GM23338 (cell line): ENCODE results near the gene CDK5RAP2. TPM values are rescaled to one million over a fixed set of nuclear protein-coding genes. Genes with fewer than 3 reads are reported as not detected.

Experiments
- ATAC-seq: fragments of 200-7000 bp; cut with Tn5 transposase; 3 replicates; pipeline ENCODE4 v1.9.1; 2020
- DNase-seq: peaks from one replicate; pipeline ENCODE4 v3.0.0-alpha.2; 2015; ENCODE audit warnings: low spot score
- H2AFZ ChIP-seq: fragments of 200-600 bp; sonication (generic); 2 replicates; pipeline ENCODE4 v1.8.0; 2016; ENCODE audit warnings: antibody characterized with exemption, mild to moderate bottlenecking, moderate library complexity
- H3F3A ChIP-seq: fragments of 200-600 bp; sonication (generic); replicated peaks from 2 replicates; pipeline ENCODE4 v1.8.0; 2017; ENCODE audit warnings: antibody characterized with exemption, mixed run types, low read depth
- H3K27ac ChIP-seq: fragments of 200-600 bp; sonication (generic); 2 replicates; pipeline ENCODE4 v1.6.1; 2016; ENCODE audit warnings: low read depth
- H3K27me3 ChIP-seq: fragments of 200-600 bp; sonication (generic); 2 replicates; pipeline ENCODE4 v1.8.0; 2016; ENCODE audit warnings: mild to moderate bottlenecking, mixed run types, moderate library complexity; ENCODE audit not compliant: insufficient read depth
- H3K36me3 ChIP-seq: fragments of 200-600 bp; sonication (generic); 2 replicates; pipeline ENCODE4 v1.8.0; 2016; ENCODE audit warnings: mild to moderate bottlenecking; ENCODE audit not compliant: insufficient read depth
- H3K4me1 ChIP-seq: fragments of 200-600 bp; sonication (generic); 2 replicates; pipeline ENCODE4 v1.8.0; 2016; ENCODE audit warnings: mild to moderate bottlenecking, moderate library complexity; ENCODE audit not compliant: insufficient read depth
- H3K4me2 ChIP-seq: fragments of 200-600 bp; sonication (generic); 2 replicates; pipeline ENCODE4 v1.7.1; 2017; ENCODE audit warnings: mixed run types
- H3K4me3 ChIP-seq: fragments of 200-600 bp; sonication (generic); 2 replicates; pipeline ENCODE4 v1.6.1; 2016; ENCODE audit warnings: mixed run types
- H3K79me2 ChIP-seq: fragments of 200-600 bp; sonication (generic); replicated peaks from 2 replicates; pipeline ENCODE4 v1.8.0; 2017; ENCODE audit warnings: mild to moderate bottlenecking; ENCODE audit not compliant: insufficient read depth
- H3K9me2 ChIP-seq: fragments of 200-600 bp; sonication (generic); 2 replicates; pipeline ENCODE4 v1.8.0; 2017; ENCODE audit not compliant: insufficient read depth
- H4K20me1 ChIP-seq: fragments of 200-600 bp; sonication (generic); replicated peaks from 2 replicates; pipeline ENCODE4 v1.8.0; 2017; ENCODE audit warnings: mild to moderate bottlenecking; ENCODE audit not compliant: insufficient read depth
- H3K27ac Mint-ChIP-seq: 2 replicates; pipeline ENCODE4 v1.8.0; 2020; ENCODE audit warnings: inconsistent platforms, mild to moderate bottlenecking, moderate library complexity, mixed read lengths
- H3K27me3 Mint-ChIP-seq: 3 replicates; pipeline ENCODE4 v1.8.0; 2022; ENCODE audit warnings: low read depth, mild to moderate bottlenecking, moderate library complexity, mixed read lengths, inconsistent platforms; ENCODE audit not compliant: insufficient read depth, poor library complexity
- H3K36me3 Mint-ChIP-seq: 3 replicates; pipeline ENCODE4 v1.8.0; 2021; ENCODE audit warnings: low read depth, mild to moderate bottlenecking, inconsistent platforms, moderate library complexity, mixed read lengths
- H3K4me1 Mint-ChIP-seq: 3 replicates; pipeline ENCODE4 v1.8.0; 2020; ENCODE audit warnings: mild to moderate bottlenecking, inconsistent platforms, mixed read lengths
- H3K4me3 Mint-ChIP-seq: 3 replicates; pipeline ENCODE4 v1.8.0; 2021; ENCODE audit warnings: moderate library complexity, mild to moderate bottlenecking, inconsistent platforms, mixed read lengths
- H3K9me3 Mint-ChIP-seq: 3 replicates; pipeline ENCODE4 v1.8.0; 2020; ENCODE audit warnings: moderate library complexity, mild to moderate bottlenecking, inconsistent platforms, mixed read lengths
- CREB1 ChIP-seq: fragments of 250-450 bp; sonication (Bioruptor Pico); IDR thresholded peaks from 2 replicates; pipeline ENCODE4 v1.5.0; 2020; ENCODE audit warnings: low read depth, mild to moderate bottlenecking, moderate library complexity
- CTCF ChIP-seq, 2 experiments: fragments of 200-600 bp in 1 of 2; sonication (generic) in 1 of 2; conservative IDR thresholded peaks; 2 replicates each; pipeline versions ENCODE4 v1.5.1 to v1.6.1; 2016 to 2017; ENCODE audit warnings: antibody characterized with exemption in 2 of 2, low read depth in 2 of 2, mild to moderate bottlenecking in 2 of 2, moderate library complexity in 1 of 2
- ETS1 ChIP-seq: IDR thresholded peaks from 2 replicates; pipeline ENCODE4 v1.6.1; 2016; ENCODE audit warnings: antibody characterized with exemption
- EZH2 ChIP-seq: fragments of 200-600 bp; sonication (generic); IDR thresholded peaks from one replicate; pipeline ENCODE4 v1.8.0; 2017; ENCODE audit warnings: antibody characterized with exemption, mild to moderate bottlenecking, low read depth; ENCODE audit not compliant: unreplicated experiment
- EZH2phosphoT487 ChIP-seq: fragments of 200-600 bp; sonication (generic); IDR thresholded peaks from one replicate; pipeline ENCODE4 v1.8.1; 2018; ENCODE audit warnings: antibody characterized with exemption; ENCODE audit not compliant: unreplicated experiment
- JUNB ChIP-seq: IDR thresholded peaks from one replicate; pipeline ENCODE4 v1.6.1; 2016; ENCODE audit warnings: antibody characterized with exemption; ENCODE audit not compliant: unreplicated experiment
- NANOG ChIP-seq: IDR thresholded peaks from 2 replicates; pipeline ENCODE4 v1.6.1; 2016; ENCODE audit warnings: antibody characterized with exemption, borderline replicate concordance
- POLR2AphosphoS5 ChIP-seq: IDR thresholded peaks from 2 replicates; pipeline ENCODE4 v1.6.1; 2016; ENCODE audit warnings: antibody characterized with exemption, low read depth
- STAT1 ChIP-seq: IDR thresholded peaks from one replicate; pipeline ENCODE4 v1.6.1; 2016; ENCODE audit warnings: antibody characterized with exemption; ENCODE audit not compliant: unreplicated experiment
- ZNF114 ChIP-seq: fragments of 250-450 bp; sonication (Bioruptor Pico); IDR thresholded peaks from 2 replicates; pipeline ENCODE4 v1.5.0; 2020; ENCODE audit warnings: mild to moderate bottlenecking, moderate library complexity
- ZNF331 ChIP-seq: fragments of 250-450 bp; sonication (Bioruptor Pico); IDR thresholded peaks from 2 replicates; pipeline ENCODE4 v1.5.0; 2020; ENCODE audit warnings: low read depth, mild to moderate bottlenecking, moderate library complexity
- ZNF462 ChIP-seq: fragments of 250-450 bp; sonication (Bioruptor Pico); IDR thresholded peaks from 2 replicates; pipeline ENCODE4 v1.5.0; 2020; ENCODE audit warnings: mild to moderate bottlenecking, moderate library complexity
- polyA plus RNA-seq: library from polyadenylated mRNA; unstranded; fragments of >200 nt; fragmentation: Nextera tagmentation; extraction: Ambion mirVana; gene quantifications from 2 replicates; pipeline ENCODE4 v1.2.1, GENCODE V29; 2016
- total RNA-seq: library from RNA; depleted of rRNA; stranded (reverse); fragments of >200 nt; shearing (Covaris generic); gene quantifications from 2 replicates; pipeline ENCODE4 v1.2.3, GENCODE V29; 2014

Gene CDK5RAP2
- total and polyA plus RNA-seq, 2 experiments from 2014 or later = 50.7 to 65.7 TPM

- no peak for TF ChIP-seq ZNF462 (CRISPR knock-in tag)
- TF ChIP-seq NANOG = no peak
- no peak for TF ChIP-seq STAT1
- no peak for TF ChIP-seq CTCF (conservative IDR thresholded peaks at IDR 0.05; ENCODE audit: low read depth in 2 of 2)
- no peak for TF ChIP-seq EZH2phosphoT487
- TF ChIP-seq ZNF331 = no peak
- TF ChIP-seq JUNB = no peak
These were observed 218.4 kb downstream of the CDK5RAP2 start (continued) for GRCh38 chr9:120361551-120361950.

- ATAC-seq = no peak
- H3K4me3 Mint-ChIP-seq = no peak overlapping the region
- Histone ChIP-seq H3K9me2 (no peaks in the 10 kb centered on the region), H3K4me3 (no peak overlapping the region), H3K27me3 (no peaks in the 10 kb centered on the region), H2AFZ (no peak overlapping the region), H3K27ac (no peak overlapping the region), H3K36me3 (no peaks in the 10 kb centered on the region; the same call in 1 of the 2 replicates), H3K4me2 (no peak overlapping the region), H4K20me1 (0 out of 2 replicates have a peak, but pooled peaks cover 4% of the 10 kb centered on the region), H3F3A (no peaks in the 10 kb centered on the region), H3K4me1 (no peaks in the 10 kb centered on the region), H3K79me2 (no peaks in the 10 kb centered on the region)
- peaks cover 4% of the 10 kb centered on the region for H3K27me3 Mint-ChIP-seq
- H3K9me3 Mint-ChIP-seq = peaks cover 14% of the 10 kb centered on the region
- DNase-seq = no peak
- peaks cover 15% of the 10 kb centered on the region; the same call in 2 of the 3 replicates for H3K36me3 Mint-ChIP-seq
- H3K27ac Mint-ChIP-seq = no peak overlapping the region
- peaks cover 2% of the 10 kb centered on the region; the same call in 2 of the 3 replicates for H3K4me1 Mint-ChIP-seq
- TF ChIP-seq EZH2phosphoT487 (no peak), ZNF331 (no peak), STAT1 (no peak), POLR2AphosphoS5 (no peak), ZNF114 (CRISPR knock-in tag) (no peak), JUNB (no peak), CREB1 (CRISPR knock-in tag) (no peak), EZH2 (no peak), CTCF (conservative IDR thresholded peaks at IDR 0.05; ENCODE audit: low read depth in 2 of 2) (no peak), NANOG (no peak), ETS1 (no peak)
These were observed 219.5 kb downstream of the CDK5RAP2 start for GRCh38 chr9:120360510-120360909.
